Nucleus accumbens (tissue), 56 donors: ENCODE data around the gene NADK2.

Experiments used
- DNase-seq, 56 donors: peaks; one replicate each; lab custom pipeline; 2025; lab: John Stamatoyannopoulos, UW

Gene NADK2

GRCh38 chr5:36172599-36172998 lies 69.1 kb downstream of the NADK2 start:
- DNase-seq: no peak

GRCh38 chr5:36170832-36171424 lies 70.8 kb downstream of the NADK2 start:
- DNase-seq: no peak

GRCh38 chr5:36168737-36169136 lies 73.0 kb downstream of the NADK2 start:
- DNase-seq: no peak

- DNase-seq: no peak
These were observed 77.3 kb downstream of the NADK2 start for GRCh38 chr5:36164461-36164860.

- peak in 17 of 56 donors; percentile 14 to 62 (median 33) for DNase-seq
These were observed 78.8 kb downstream of the NADK2 start for GRCh38 chr5:36162810-36163486.

GRCh38 chr5:36161361-36161760 lies 80.4 kb downstream of the NADK2 start:
- DNase-seq: no peak

- no peak for DNase-seq
These were observed 81.1 kb downstream of the NADK2 start for GRCh38 chr5:36160617-36161016.

GRCh38 chr5:36158144-36158543 lies 83.6 kb downstream of the NADK2 start:
- no peak for DNase-seq

- no peak for DNase-seq
These were observed 85.1 kb downstream of the NADK2 start for GRCh38 chr5:36156619-36157018.

- no peak for DNase-seq
These were observed 85.6 kb downstream of the NADK2 start for GRCh38 chr5:36156121-36156601.

GRCh38 chr5:36155291-36155690 lies 86.4 kb downstream of the NADK2 start:
- DNase-seq: no peak

GRCh38 chr5:36153726-36154125 lies 88.0 kb downstream of the NADK2 start:
- DNase-seq: no peak

GRCh38 chr5:36153298-36153677 lies 88.4 kb downstream of the NADK2 start:
- no peak for DNase-seq

GRCh38 chr5:36152324-36153297 lies 89.1 kb downstream of the NADK2 start:
- peak in 1 of 56 donors; percentile 36 for DNase-seq

- DNase-seq: peak; percentile 86 to 99 (median 98)
These were observed 90.0 kb downstream of the NADK2 start, which contains the start of the genes LMBRD2 and SKP2 for GRCh38 chr5:36151434-36152323. TSS of gene LMBRD2 (minus strand) at chr5:36151887. CDS start at chr5:36143349, 8,538 bp downstream. TSS of gene SKP2 (plus strand) at chr5:36152111. CDS start at chr5:36152263, 152 bp downstream.

GRCh38 chr5:36150676-36151433 lies 90.9 kb downstream of the NADK2 start:
- peak in 36 of 56 donors; percentile 5 to 76 (median 36) for DNase-seq

- no peak for DNase-seq
These were observed 94.0 kb downstream of the NADK2 start for GRCh38 chr5:36147681-36148080.

GRCh38 chr5:36146390-36146789 lies 95.3 kb downstream of the NADK2 start:
- DNase-seq: no peak

GRCh38 chr5:36145311-36145710 lies 96.4 kb downstream of the NADK2 start:
- no peak for DNase-seq
